BLaER1 treated with 17β-estradiol and CSF1 and Interleukin-3, amounts not matched to agents 10 nM and 100 nM (cell line): ENCODE results near the gene FGF16.
"Not testable (repeated sequence)": the region's sequence is repeated elsewhere in the genome, so short reads cannot be mapped to it uniquely, and the experiment has no call there.

Experiments used
- H3K27ac ChIP-seq, 11 experiments: shearing (Covaris generic); formaldehyde crosslinking; 2 replicates each; pipeline ENCODE4 v1.8.1; 2022
- H3K27me3 ChIP-seq, 11 experiments: shearing (Covaris generic); formaldehyde crosslinking; 2 replicates each; pipeline ENCODE4 v1.8.1; 2022
- H3K36me3 ChIP-seq, 11 experiments: shearing (Covaris generic); formaldehyde crosslinking; 2 replicates each; pipeline ENCODE4 v1.8.1; 2022
- H3K4me1 ChIP-seq, 10 experiments: shearing (Covaris generic); formaldehyde crosslinking; 2 replicates each; pipeline ENCODE4 v1.8.1; 2022
- H3K4me2 ChIP-seq, 11 experiments: shearing (Covaris generic); formaldehyde crosslinking; 2 replicates each; pipeline ENCODE4 v1.8.1; 2022
- H3K4me3 ChIP-seq, 10 experiments: shearing (Covaris generic); formaldehyde crosslinking; 2 replicates each; pipeline ENCODE4 v1.8.1; 2022
- H3K9ac ChIP-seq, 11 experiments: shearing (Covaris generic); formaldehyde crosslinking; 2 replicates each; pipeline ENCODE4 v1.8.1; 2022
- H3K9me3 ChIP-seq, 11 experiments: shearing (Covaris generic); formaldehyde crosslinking; replicated peaks in 1 of 11; 2 replicates each; pipeline ENCODE4 v1.8.1; 2022
- H4K20me1 ChIP-seq, 11 experiments: shearing (Covaris generic); formaldehyde crosslinking; 2 replicates each; pipeline ENCODE4 v1.8.1; 2022
- Cebpa-rat ChIP-seq, 11 experiments: shearing (Covaris generic); IDR thresholded peaks; 2 replicates each; pipeline ENCODE4 v1.8.1; 2022

The FGF16 gene

DNA sequence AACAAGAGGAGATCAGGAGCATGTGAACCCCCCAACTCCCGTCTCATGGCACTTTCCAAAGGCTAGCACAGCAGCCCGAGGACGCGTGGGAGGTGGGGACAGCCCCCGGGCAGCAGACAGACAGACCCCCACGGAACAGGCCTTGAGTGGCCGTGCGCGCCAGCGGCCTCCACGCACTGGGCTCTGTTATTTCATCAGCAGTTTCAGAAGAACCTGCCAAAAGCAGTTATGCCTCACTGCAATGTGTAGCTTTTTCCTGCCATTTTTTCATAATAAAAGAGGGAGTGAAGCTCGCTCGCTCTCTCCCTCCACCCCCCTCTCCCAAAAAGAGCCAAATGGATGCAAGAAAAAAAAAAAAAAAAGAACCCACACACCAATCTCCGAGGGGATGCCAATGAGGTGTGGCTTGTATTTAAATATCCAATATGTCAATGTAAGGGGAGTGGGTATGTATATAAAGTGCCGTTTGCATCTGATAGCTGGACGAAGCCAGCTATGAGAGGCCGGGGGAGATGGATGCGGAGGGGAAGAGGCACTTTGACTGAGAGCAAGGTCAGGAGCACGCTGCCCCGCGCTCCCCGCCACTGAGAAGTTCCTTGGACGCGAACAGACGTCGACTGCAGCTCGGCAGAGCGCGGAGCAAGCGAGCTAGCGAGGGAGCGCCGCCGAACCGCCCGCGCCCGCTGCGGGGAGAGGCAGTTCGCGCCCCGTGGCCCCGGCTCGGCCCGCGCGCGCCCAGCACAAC is at the start of gene FGF16:
Gene FGF16, plus strand, starts transcription at position 482 of the 745 bp plus-strand sequence. CDS start 286 bp downstream, outside the sequence.
- Histone ChIP-seq H3K36me3 (no peaks in the 10 kb centered on the region), H3K27ac (no peak within 1 kb of the TSS), H3K4me3 (peak within 1 kb of the TSS; percentile 37 to 61 (median 51)), H3K9ac (peak within 1 kb of the TSS in 3 of 11 experiments; percentile 10 to 13 (median 11); a peak in 3 of 22 replicates), H4K20me1 (peaks cover 0 to 19% (median 0%) of the 10 kb centered on the region in 11 experiments; a peak in 7 of 22 replicates), H3K27me3 (peaks cover 92 to 100% (median 99%) of the 10 kb centered on the region in 11 experiments), H3K9me3 (peaks cover 0 to 9% (median 0%) of the 10 kb centered on the region in 11 experiments; a peak in 4 of 22 replicates), H3K4me2 (peak within 1 kb of the TSS; percentile 73 to 82 (median 80)), H3K4me1 (peaks cover 19 to 28% (median 25%) of the 10 kb centered on the region in 10 experiments; a peak in 17 of 20 replicates)
- no peak for TF ChIP-seq Cebpa-rat (IDR thresholded peaks at IDR 0.05)

DNA sequence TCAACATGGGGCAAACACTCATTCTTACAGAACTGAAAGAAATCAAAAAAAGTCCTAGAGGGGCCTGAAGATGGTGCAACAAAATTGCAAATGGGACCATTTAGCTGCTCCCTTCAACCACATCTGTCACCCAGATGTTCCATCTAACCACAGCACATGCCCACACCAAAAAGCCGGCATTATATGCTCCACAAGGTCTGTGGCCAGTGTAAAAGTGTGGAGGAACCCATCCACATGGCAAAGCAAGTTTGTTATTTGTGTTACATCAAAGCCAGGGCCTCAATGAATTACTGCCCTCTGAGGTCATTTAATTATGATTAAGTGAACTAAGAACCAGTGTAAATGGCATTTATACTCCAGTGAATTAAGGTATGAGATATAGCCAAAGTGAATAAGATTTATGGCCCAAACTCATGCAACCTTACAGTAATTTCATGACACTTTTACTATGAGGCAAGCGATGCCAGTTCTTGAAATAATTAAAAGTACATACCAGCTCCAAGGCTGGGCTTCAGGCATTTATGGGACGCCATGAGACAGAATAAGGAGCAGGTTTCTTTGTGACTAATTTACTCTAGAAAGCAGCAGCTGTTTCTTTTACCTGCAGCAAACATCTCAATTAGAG is 48.7 kb upstream of the FGF16 start:
- H3K4me2 ChIP-seq, result no peak overlapping the region
- H3K4me3 ChIP-seq, result no peak overlapping the region
- no peak for TF ChIP-seq Cebpa-rat (IDR thresholded peaks at IDR 0.05)
- peaks cover 32 to 83% (median 63%) of the 10 kb centered on the region in 11 experiments; a peak in 21 of 22 replicates for H3K27me3 ChIP-seq
- no peaks in the 10 kb centered on the region for H3K4me1 ChIP-seq
- H3K9ac ChIP-seq, result no peak overlapping the region
- H3K27ac ChIP-seq, result no peak overlapping the region
- no peaks in the 10 kb centered on the region for H3K9me3 ChIP-seq
- H4K20me1 ChIP-seq, result no peaks in the 10 kb centered on the region
- H3K36me3 ChIP-seq, result no peaks in the 10 kb centered on the region

- no peak overlapping the region for H3K4me3 ChIP-seq
- H3K4me2 ChIP-seq, result no peak overlapping the region
- H3K27ac ChIP-seq, result no peak overlapping the region
- H3K27me3 ChIP-seq, result peaks cover 23 to 79% (median 60%) of the 10 kb centered on the region in 11 experiments; a peak in 21 of 22 replicates
- no peaks in the 10 kb centered on the region for H3K36me3 ChIP-seq
- H3K9ac ChIP-seq, result no peak overlapping the region
- no peaks in the 10 kb centered on the region for H4K20me1 ChIP-seq
- peaks cover 0 to 6% (median 1%) of the 10 kb centered on the region in 11 experiments; a peak in 9 of 22 replicates for H3K9me3 ChIP-seq
- H3K4me1 ChIP-seq, result no peaks in the 10 kb centered on the region
- TF ChIP-seq Cebpa-rat (IDR thresholded peaks at IDR 0.05), result no peak
Measured at GRCh38 chrX:77404419-77404818, 42.8 kb upstream of the FGF16 start.

- Histone ChIP-seq H3K9me3 (peaks cover 11 to 24% (median 18%) of the 10 kb centered on the region in 11 experiments), H3K27me3 (peaks cover 31 to 79% (median 69%) of the 10 kb centered on the region in 11 experiments; a peak in 21 of 22 replicates)
- H3K9ac ChIP-seq, H3K4me1 ChIP-seq, H3K4me3 ChIP-seq, H3K4me2 ChIP-seq, H4K20me1 ChIP-seq, H3K36me3 ChIP-seq, H3K27ac ChIP-seq: not testable (repeated sequence)
Measured at GRCh38 chrX:77407821-77408220, 39.4 kb upstream of the FGF16 start.

DNA sequence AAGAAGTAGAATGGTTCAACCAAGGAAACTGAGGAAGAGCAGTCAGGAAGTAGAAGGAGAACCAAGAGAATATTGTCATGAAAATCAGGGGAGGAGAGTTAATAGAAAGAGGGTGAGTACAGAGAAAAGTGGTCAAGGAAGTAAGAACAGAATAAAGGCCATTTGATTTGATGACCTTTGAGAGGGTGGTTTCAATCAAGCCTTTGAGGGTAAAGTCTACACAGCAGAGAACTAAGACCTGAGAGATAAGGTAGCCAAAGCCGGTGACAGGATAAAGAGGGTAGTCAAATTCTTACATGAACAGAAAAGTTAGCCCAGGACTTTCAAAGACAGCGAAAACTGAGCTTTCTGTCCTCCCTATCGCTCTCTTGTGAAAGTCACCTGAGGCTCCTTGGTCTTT is 34.6 kb upstream of the FGF16 start:
- no peak overlapping the region for H3K27ac ChIP-seq
- peaks cover 42 to 95% (median 85%) of the 10 kb centered on the region in 11 experiments; a peak in 21 of 22 replicates for H3K27me3 ChIP-seq
- H3K4me3 ChIP-seq, result no peak overlapping the region
- peaks cover 11 to 24% (median 18%) of the 10 kb centered on the region in 11 experiments for H3K9me3 ChIP-seq
- no peaks in the 10 kb centered on the region for H3K36me3 ChIP-seq
- no peaks in the 10 kb centered on the region for H4K20me1 ChIP-seq
- H3K9ac ChIP-seq, result no peak overlapping the region
- no peak overlapping the region for H3K4me2 ChIP-seq
- no peaks in the 10 kb centered on the region for H3K4me1 ChIP-seq
- TF ChIP-seq Cebpa-rat (IDR thresholded peaks at IDR 0.05), result no peak

DNA sequence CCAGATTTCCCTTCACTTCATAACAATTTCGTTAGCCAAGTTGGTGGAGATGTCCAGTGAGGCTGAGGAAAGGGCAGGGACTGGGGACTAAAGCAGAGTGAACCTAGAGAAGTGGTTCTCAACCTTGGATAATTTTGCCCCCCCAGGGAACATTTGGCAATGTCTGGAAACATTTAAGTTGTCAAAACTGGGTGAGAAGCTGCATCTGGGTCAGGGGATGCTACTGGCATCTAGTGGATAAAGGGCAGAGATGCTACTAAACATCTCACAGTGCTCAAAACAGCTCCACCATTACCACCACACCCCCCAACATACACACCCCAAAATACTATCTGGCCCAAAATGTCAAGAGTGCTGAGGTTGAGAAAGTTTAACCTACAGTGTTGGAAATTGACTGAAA is 32.0 kb upstream of the FGF16 start:
- peaks cover 2 to 16% (median 10%) of the 10 kb centered on the region in 11 experiments for H3K9me3 ChIP-seq
- no peak overlapping the region for H3K4me2 ChIP-seq
- no peak overlapping the region for H3K4me3 ChIP-seq
- H3K9ac ChIP-seq, result no peak overlapping the region
- peaks cover 51 to 88% (median 76%) of the 10 kb centered on the region in 11 experiments; a peak in 21 of 22 replicates for H3K27me3 ChIP-seq
- no peaks in the 10 kb centered on the region for H4K20me1 ChIP-seq
- no peaks in the 10 kb centered on the region for H3K4me1 ChIP-seq
- no peak for TF ChIP-seq Cebpa-rat (IDR thresholded peaks at IDR 0.05)
- no peak overlapping the region for H3K27ac ChIP-seq
- H3K36me3 ChIP-seq, result no peaks in the 10 kb centered on the region

GRCh38 chrX:77415882-77416281 is 31.3 kb upstream of the FGF16 start:
- TF ChIP-seq Cebpa-rat (IDR thresholded peaks at IDR 0.05), result no peak
- Histone ChIP-seq H3K4me2 (no peak overlapping the region), H3K9ac (no peak overlapping the region), H3K27ac (no peak overlapping the region), H4K20me1 (no peaks in the 10 kb centered on the region), H3K4me3 (no peak overlapping the region), H3K9me3 (peaks cover 5 to 15% (median 11%) of the 10 kb centered on the region in 11 experiments; a peak in 15 of 22 replicates), H3K27me3 (peaks cover 49 to 87% (median 79%) of the 10 kb centered on the region in 11 experiments; a peak in 21 of 22 replicates), H3K36me3 (no peaks in the 10 kb centered on the region), H3K4me1 (no peaks in the 10 kb centered on the region)

GRCh38 chrX:77422891-77423648 is 24.1 kb upstream of the FGF16 start:
- no peak overlapping the region for H3K4me3 ChIP-seq
- TF ChIP-seq Cebpa-rat (IDR thresholded peaks at IDR 0.05), result no peak
- H4K20me1 ChIP-seq, result no peaks in the 10 kb centered on the region; a peak in 1 of 22 replicates
- H3K4me1 ChIP-seq, result no peaks in the 10 kb centered on the region
- no peak overlapping the region for H3K27ac ChIP-seq
- H3K36me3 ChIP-seq, result no peaks in the 10 kb centered on the region
- H3K27me3 ChIP-seq, result peaks cover 46 to 87% (median 78%) of the 10 kb centered on the region in 11 experiments
- H3K9ac ChIP-seq, result no peak overlapping the region
- peaks cover 6 to 16% (median 10%) of the 10 kb centered on the region in 11 experiments; a peak in 14 of 22 replicates for H3K9me3 ChIP-seq
- H3K4me2 ChIP-seq, result no peak overlapping the region

DNA sequence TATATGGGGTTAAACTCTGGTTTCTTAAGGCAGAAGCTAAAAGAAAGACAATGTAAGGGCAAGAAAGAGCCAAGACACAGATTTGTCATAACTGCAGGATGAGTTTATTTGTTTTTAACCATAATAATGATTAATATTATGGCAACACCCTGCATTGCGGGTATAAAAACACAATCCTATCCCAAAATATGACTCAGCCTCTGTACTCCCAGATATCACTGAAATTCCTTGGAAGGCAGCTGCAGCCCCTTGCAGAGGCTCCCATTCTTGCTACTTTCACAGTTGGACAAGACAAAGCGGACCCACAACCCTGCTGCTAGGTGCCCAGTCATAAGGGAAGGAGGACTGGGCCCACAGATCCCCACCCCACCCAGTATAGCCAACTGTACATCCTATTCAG is 20.4 kb upstream of the FGF16 start:
- peaks cover 0 to 4% (median 0%) of the 10 kb centered on the region in 11 experiments; a peak in 1 of 22 replicates for H3K9me3 ChIP-seq
- no peak overlapping the region for H3K4me2 ChIP-seq
- H3K27me3 ChIP-seq, result peaks cover 62 to 97% (median 87%) of the 10 kb centered on the region in 11 experiments
- H3K4me1 ChIP-seq, result no peaks in the 10 kb centered on the region
- no peak overlapping the region for H3K4me3 ChIP-seq
- H3K36me3 ChIP-seq, result no peaks in the 10 kb centered on the region
- TF ChIP-seq Cebpa-rat (IDR thresholded peaks at IDR 0.05), result no peak
- no peak overlapping the region for H3K9ac ChIP-seq
- no peak overlapping the region for H3K27ac ChIP-seq
- no peaks in the 10 kb centered on the region; a peak in 1 of 22 replicates for H4K20me1 ChIP-seq
